GF-D8 (cell line): ENCODE measurements around the gene CEMIP.
"Not testable (repeated sequence)": the region's sequence is repeated elsewhere in the genome, so short reads cannot be mapped to it uniquely, and the experiment has no call there.

ENCODE experiments used
- DNase-seq: peaks from one replicate; lab custom pipeline; 2025; lab: John Stamatoyannopoulos, UW

Gene CEMIP

GRCh38 chr15:80953001-80953952 is 174.1 kb downstream of the CEMIP start:
- DNase-seq = no peak

- DNase-seq = no peak
Measured at GRCh38 chr15:80953953-80954778, 175.0 kb downstream of the CEMIP start.

GRCh38 chr15:80955571-80956452 is 176.6 kb downstream of the CEMIP start:
- DNase-seq = not testable (repeated sequence)

- DNase-seq = no peak
Measured at GRCh38 chr15:80957556-80957955, 178.4 kb downstream of the CEMIP start.

GRCh38 chr15:80957976-80958375 is 178.8 kb downstream of the CEMIP start:
- no peak for DNase-seq

- DNase-seq = no peak
Measured at GRCh38 chr15:80958818-80959495, 179.8 kb downstream of the CEMIP start.

- DNase-seq = not testable (repeated sequence)
Measured at GRCh38 chr15:80965454-80965853, 186.3 kb downstream of the CEMIP start.

- no peak for DNase-seq
Measured at GRCh38 chr15:80966431-80967197, 187.4 kb downstream of the CEMIP start.

- DNase-seq = no peak
Measured at GRCh38 chr15:80967451-80967850, 188.3 kb downstream of the CEMIP start.

- no peak for DNase-seq
Measured at GRCh38 chr15:80967991-80968510, 188.9 kb downstream of the CEMIP start.

- no peak for DNase-seq
Measured at GRCh38 chr15:80969316-80969715, 190.1 kb downstream of the CEMIP start.

- no peak for DNase-seq
Measured at GRCh38 chr15:80970018-80970657, 191.0 kb downstream of the CEMIP start.

GRCh38 chr15:80970658-80971057 is 191.5 kb downstream of the CEMIP start:
- DNase-seq = no peak

- no peak for DNase-seq
Measured at GRCh38 chr15:80971143-80971542, 192.0 kb downstream of the CEMIP start.

- DNase-seq = no peak
Measured at GRCh38 chr15:80972276-80972675, 193.1 kb downstream of the CEMIP start.

- DNase-seq = no peak
Measured at GRCh38 chr15:80974914-80975313, 195.7 kb downstream of the CEMIP start.

GRCh38 chr15:80976851-80977250 is 197.7 kb downstream of the CEMIP start:
- no peak for DNase-seq

GRCh38 chr15:80977627-80978036 is 198.5 kb downstream of the CEMIP start:
- no peak for DNase-seq

GRCh38 chr15:80978685-80979329 is 199.6 kb downstream of the CEMIP start:
- DNase-seq = no peak
